ENCODE data around the gene MPND. TPM values are rescaled to one million over a fixed set of nuclear protein-coding genes. Genes with fewer than 3 reads are reported as not detected.

Gene MPND
- total and polyA plus RNA-seq, 2 of the 13 experiments (the other 11 are each of a cell fraction or from before 2014, with no cell fraction given), result 10.8 to 15.8 TPM

- TF ChIP-seq, protein P1, sequence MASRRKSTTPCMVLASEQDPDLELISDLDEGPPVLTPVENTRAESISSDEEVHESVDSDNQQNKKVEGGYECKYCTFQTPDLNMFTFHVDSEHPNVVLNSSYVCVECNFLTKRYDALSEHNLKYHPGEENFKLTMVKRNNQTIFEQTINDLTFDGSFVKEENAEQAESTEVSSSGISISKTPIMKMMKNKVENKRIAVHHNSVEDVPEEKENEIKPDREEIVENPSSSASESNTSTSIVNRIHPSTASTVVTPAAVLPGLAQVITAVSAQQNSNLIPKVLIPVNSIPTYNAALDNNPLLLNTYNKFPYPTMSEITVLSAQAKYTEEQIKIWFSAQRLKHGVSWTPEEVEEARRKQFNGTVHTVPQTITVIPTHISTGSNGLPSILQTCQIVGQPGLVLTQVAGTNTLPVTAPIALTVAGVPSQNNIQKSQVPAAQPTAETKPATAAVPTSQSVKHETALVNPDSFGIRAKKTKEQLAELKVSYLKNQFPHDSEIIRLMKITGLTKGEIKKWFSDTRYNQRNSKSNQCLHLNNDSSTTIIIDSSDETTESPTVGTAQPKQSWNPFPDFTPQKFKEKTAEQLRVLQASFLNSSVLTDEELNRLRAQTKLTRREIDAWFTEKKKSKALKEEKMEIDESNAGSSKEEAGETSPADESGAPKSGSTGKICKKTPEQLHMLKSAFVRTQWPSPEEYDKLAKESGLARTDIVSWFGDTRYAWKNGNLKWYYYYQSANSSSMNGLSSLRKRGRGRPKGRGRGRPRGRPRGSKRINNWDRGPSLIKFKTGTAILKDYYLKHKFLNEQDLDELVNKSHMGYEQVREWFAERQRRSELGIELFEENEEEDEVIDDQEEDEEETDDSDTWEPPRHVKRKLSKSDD (CRISPR knock-in tag; IDR thresholded peaks at IDR 0.05; ENCODE audit: low read depth), result peak; percentile 68
- peak; percentile 98 for TF ChIP-seq TFDP1 (CRISPR knock-in tag; IDR thresholded peaks at IDR 0.05; ENCODE audit: borderline replicate concordance)
- peak; percentile 39; the same call in 1 of the 2 replicates for TF ChIP-seq ZNF343 (CRISPR knock-in tag; IDR thresholded peaks at IDR 0.05)
- no peak for TF ChIP-seq HMG20A (CRISPR knock-in tag; IDR thresholded peaks at IDR 0.05; ENCODE audit: borderline replicate concordance)
- TF ChIP-seq ZNF546 (CRISPR knock-in tag; conservative IDR thresholded peaks at IDR 0.05), result no peak
- peak; percentile 65; the same call in 1 of the 2 replicates for TF ChIP-seq SP4 (CRISPR knock-in tag; IDR thresholded peaks at IDR 0.05)
- peak; percentile 91 for TF ChIP-seq ZMYM4 (CRISPR knock-in tag; IDR thresholded peaks at IDR 0.05)
- peak; percentile 63; the same call in 1 of the 2 replicates for TF ChIP-seq ELF1 (CRISPR knock-in tag; IDR thresholded peaks at IDR 0.05)
- TF ChIP-seq POLR2G (IDR thresholded peaks at IDR 0.05; ENCODE audit: low read depth, low read length), result no peak; the same call in 1 of the 2 replicates
- peak; percentile 64 for TF ChIP-seq TEAD3 (CRISPR knock-in tag; optimal IDR thresholded peaks at IDR 0.05; ENCODE audit: borderline replicate concordance)
- TF ChIP-seq ZNF724P (CRISPR knock-in tag; IDR thresholded peaks at IDR 0.05; ENCODE audit: borderline replicate concordance), result 0 out of 2 replicates have a peak, but pooled peaks have one; percentile 34
- TF ChIP-seq PCBP2 (optimal IDR thresholded peaks at IDR 0.05; ENCODE audit: low read depth, low read length, poor library complexity, severe bottlenecking), result no peak
- TF ChIP-seq CHCHD3 (CRISPR knock-in tag; IDR thresholded peaks at IDR 0.05), result 0 out of 2 replicates have a peak, but pooled peaks have one; percentile 30
- TF ChIP-seq PPARG (CRISPR knock-in tag; conservative IDR thresholded peaks at IDR 0.05), result no peak; the same call in 1 of the 2 replicates
- no peak for TF ChIP-seq ZNF674 (CRISPR knock-in tag; IDR thresholded peaks at IDR 0.05; ENCODE audit: low read depth)
- TF ChIP-seq, protein P2, sequence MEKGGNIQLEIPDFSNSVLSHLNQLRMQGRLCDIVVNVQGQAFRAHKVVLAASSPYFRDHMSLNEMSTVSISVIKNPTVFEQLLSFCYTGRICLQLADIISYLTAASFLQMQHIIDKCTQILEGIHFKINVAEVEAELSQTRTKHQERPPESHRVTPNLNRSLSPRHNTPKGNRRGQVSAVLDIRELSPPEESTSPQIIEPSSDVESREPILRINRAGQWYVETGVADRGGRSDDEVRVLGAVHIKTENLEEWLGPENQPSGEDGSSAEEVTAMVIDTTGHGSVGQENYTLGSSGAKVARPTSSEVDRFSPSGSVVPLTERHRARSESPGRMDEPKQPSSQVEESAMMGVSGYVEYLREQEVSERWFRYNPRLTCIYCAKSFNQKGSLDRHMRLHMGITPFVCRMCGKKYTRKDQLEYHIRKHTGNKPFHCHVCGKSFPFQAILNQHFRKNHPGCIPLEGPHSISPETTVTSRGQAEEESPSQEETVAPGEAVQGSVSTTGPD (CRISPR knock-in tag; IDR thresholded peaks at IDR 0.05), result no peak
- no peak for TF ChIP-seq EP300 (IDR thresholded peaks at IDR 0.05; ENCODE audit: low read depth in 2 of 2, low read length in 2 of 2)
- TF ChIP-seq EP300 (CRISPR knock-in tag; IDR thresholded peaks at IDR 0.05; ENCODE audit: borderline replicate concordance), result no peak
- TF ChIP-seq ZBTB7B (CRISPR knock-in tag; IDR thresholded peaks at IDR 0.05), result no peak
- no peak for TF ChIP-seq ZNF124 (CRISPR knock-in tag; IDR thresholded peaks at IDR 0.05)
- no peak for TF ChIP-seq ZBTB42 (CRISPR knock-in tag; IDR thresholded peaks at IDR 0.05)
- TF ChIP-seq, protein P3, sequence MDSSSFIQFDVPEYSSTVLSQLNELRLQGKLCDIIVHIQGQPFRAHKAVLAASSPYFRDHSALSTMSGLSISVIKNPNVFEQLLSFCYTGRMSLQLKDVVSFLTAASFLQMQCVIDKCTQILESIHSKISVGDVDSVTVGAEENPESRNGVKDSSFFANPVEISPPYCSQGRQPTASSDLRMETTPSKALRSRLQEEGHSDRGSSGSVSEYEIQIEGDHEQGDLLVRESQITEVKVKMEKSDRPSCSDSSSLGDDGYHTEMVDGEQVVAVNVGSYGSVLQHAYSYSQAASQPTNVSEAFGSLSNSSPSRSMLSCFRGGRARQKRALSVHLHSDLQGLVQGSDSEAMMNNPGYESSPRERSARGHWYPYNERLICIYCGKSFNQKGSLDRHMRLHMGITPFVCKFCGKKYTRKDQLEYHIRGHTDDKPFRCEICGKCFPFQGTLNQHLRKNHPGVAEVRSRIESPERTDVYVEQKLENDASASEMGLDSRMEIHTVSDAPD (CRISPR knock-in tag; IDR thresholded peaks at IDR 0.05), result no peak
Measured at GRCh38 chr19:4402171-4403004, 59.0 kb downstream of the MPND start, which contains the start of gene CHAF1A (continued).

Measured in HepG2 (cell line).